Fibroblast of lung (primary cell): ENCODE data around the gene BTRC. TPM values are rescaled to one million over a fixed set of nuclear protein-coding genes. Genes with fewer than 3 reads are reported as not detected.
"Not testable (repeated sequence)": the region's sequence is repeated elsewhere in the genome, so short reads cannot be mapped to it uniquely, and the experiment has no call there.

ENCODE experiments used
- DNase-seq, 2 donors: peaks; one replicate each; pipeline versions ENCODE4 v3.0.0 to v3.0.0-alpha.2; 2010; ENCODE audit warnings: low read depth in 2 of 2
- H2AFZ ChIP-seq: 2 replicates; pipeline ENCODE4 v1.5.1; 2012; ENCODE audit warnings: low read length, control low read depth, inconsistent platforms
- H3K27ac ChIP-seq: 2 replicates; pipeline ENCODE4 v1.5.1; 2011; ENCODE audit warnings: low read length, control low read depth; ENCODE audit not compliant: insufficient read depth
- H3K27me3 ChIP-seq: 2 replicates; pipeline ENCODE4 v1.5.1; 2011; ENCODE audit warnings: mild to moderate bottlenecking, low read length; ENCODE audit not compliant: control insufficient read depth, insufficient read depth
- H3K36me3 ChIP-seq: 2 replicates; pipeline ENCODE4 v1.5.1; 2011; ENCODE audit warnings: low read length; ENCODE audit not compliant: control insufficient read depth, insufficient read depth
- H3K4me1 ChIP-seq: 2 replicates; pipeline ENCODE4 v1.5.1; 2011; ENCODE audit warnings: low read length; ENCODE audit not compliant: control insufficient read depth, insufficient read depth; ENCODE audit errors: extremely low read depth
- H3K4me2 ChIP-seq: 2 replicates; pipeline ENCODE4 v1.5.1; 2011; ENCODE audit warnings: low read length, control low read depth; ENCODE audit not compliant: insufficient read depth; ENCODE audit errors: extremely low read depth
- H3K4me3 ChIP-seq, 4 experiments: fragments of 200-600 bp in 1 of 4; sonication (generic) in 1 of 4; replicated peaks in 1 of 4; 2 replicates each; pipeline ENCODE4 v1.5.1; 2011 to 2016; ENCODE audit warnings: low read length in 4 of 4, low read depth in 3 of 4, mild to moderate bottlenecking in 3 of 4, control low read depth in 2 of 4, inconsistent platforms in 1 of 4, mixed read lengths in 1 of 4; ENCODE audit not compliant: insufficient read depth in 1 of 4; ENCODE audit errors: control extremely low read depth in 1 of 4
- H3K79me2 ChIP-seq: 2 replicates; pipeline ENCODE4 v1.5.1; 2012; ENCODE audit warnings: mild to moderate bottlenecking, low read length, inconsistent platforms; ENCODE audit not compliant: control insufficient read depth, insufficient read depth
- H3K9ac ChIP-seq: 2 replicates; pipeline ENCODE4 v1.5.1; 2011; ENCODE audit warnings: mild to moderate bottlenecking, low read length, control low read depth; ENCODE audit not compliant: insufficient read depth
- H3K9me3 ChIP-seq: 2 replicates; pipeline ENCODE4 v1.5.1; 2012; ENCODE audit warnings: low read depth, low read length; ENCODE audit not compliant: control insufficient read depth, insufficient read depth
- H4K20me1 ChIP-seq: 2 replicates; pipeline ENCODE4 v1.5.1; 2011; ENCODE audit warnings: low read length; ENCODE audit not compliant: control insufficient read depth, insufficient read depth; ENCODE audit errors: extremely low read depth
- EZH2 ChIP-seq: IDR thresholded peaks from 2 replicates; pipeline ENCODE4 v1.5.1; 2012; ENCODE audit warnings: low read length, control low read depth, mild to moderate bottlenecking; ENCODE audit errors: missing control alignments
- polyA plus RNA-seq, 2 donors: library from polyadenylated mRNA; depleted of rRNA in 1 of 2; stranded (reverse) in 1 of 2; unstranded in 1 of 2; fragments of >200 nt; gene quantifications; 2 replicates each; pipeline ENCODE4 v1.2.1, GENCODE V29; 2011 to 2012; ENCODE audit warnings: missing spikeins in 1 of 2
- total RNA-seq: library from RNA; depleted of rRNA; stranded (reverse); fragments of >200 nt; gene quantifications from 2 replicates; pipeline ENCODE4 v1.2.1, GENCODE V29; 2014
- TF ChIP-seq, protein P1 (sequence below), 2 donors: IDR thresholded peaks in 1 of 2; conservative IDR thresholded peaks in 1 of 2; 1 replicate in 1 of 2; 2 replicates in 1 of 2; pipeline ENCODE4 v1.5.1; 2011 to 2012; ENCODE audit warnings: low read length in 2 of 2, control low read depth in 1 of 2, inconsistent platforms in 1 of 2, low read depth in 1 of 2, mild to moderate bottlenecking in 1 of 2

The BTRC gene
- total and polyA plus RNA-seq, 2 donors (not counting 1 experiment from before 2014, with no cell fraction given) = 9.2 to 10.9 TPM

DNA sequence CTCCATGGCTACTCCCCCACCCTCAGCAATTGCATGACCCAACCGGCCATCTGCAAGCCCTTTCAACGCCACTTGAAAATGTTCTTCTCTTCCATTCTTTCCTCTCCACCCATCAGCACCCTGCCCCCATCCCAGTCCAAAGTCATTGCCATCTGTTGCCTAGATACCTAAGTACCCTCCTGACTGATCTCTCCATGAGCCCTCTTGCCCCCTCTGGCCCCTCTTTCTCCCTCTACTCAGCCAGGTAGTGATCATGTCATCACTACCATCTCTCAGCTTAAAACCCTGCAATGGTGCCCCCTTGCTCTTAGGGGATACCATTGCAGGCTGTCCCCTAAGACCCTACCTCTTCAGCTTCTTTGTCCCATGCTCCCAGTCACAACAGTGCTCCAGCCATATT, 30.5 kb upstream of the BTRC start:
- no peaks in the 10 kb centered on the region for H3K4me1 ChIP-seq
- no peak overlapping the region for H3K27ac ChIP-seq
- H4K20me1 ChIP-seq = no peaks in the 10 kb centered on the region
- no peak overlapping the region for H3K9ac ChIP-seq
- H3K4me2 ChIP-seq = no peak overlapping the region
- TF ChIP-seq, protein P1, sequence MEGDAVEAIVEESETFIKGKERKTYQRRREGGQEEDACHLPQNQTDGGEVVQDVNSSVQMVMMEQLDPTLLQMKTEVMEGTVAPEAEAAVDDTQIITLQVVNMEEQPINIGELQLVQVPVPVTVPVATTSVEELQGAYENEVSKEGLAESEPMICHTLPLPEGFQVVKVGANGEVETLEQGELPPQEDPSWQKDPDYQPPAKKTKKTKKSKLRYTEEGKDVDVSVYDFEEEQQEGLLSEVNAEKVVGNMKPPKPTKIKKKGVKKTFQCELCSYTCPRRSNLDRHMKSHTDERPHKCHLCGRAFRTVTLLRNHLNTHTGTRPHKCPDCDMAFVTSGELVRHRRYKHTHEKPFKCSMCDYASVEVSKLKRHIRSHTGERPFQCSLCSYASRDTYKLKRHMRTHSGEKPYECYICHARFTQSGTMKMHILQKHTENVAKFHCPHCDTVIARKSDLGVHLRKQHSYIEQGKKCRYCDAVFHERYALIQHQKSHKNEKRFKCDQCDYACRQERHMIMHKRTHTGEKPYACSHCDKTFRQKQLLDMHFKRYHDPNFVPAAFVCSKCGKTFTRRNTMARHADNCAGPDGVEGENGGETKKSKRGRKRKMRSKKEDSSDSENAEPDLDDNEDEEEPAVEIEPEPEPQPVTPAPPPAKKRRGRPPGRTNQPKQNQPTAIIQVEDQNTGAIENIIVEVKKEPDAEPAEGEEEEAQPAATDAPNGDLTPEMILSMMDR (conservative IDR thresholded peaks at IDR 0.05 in 1 of 2, IDR thresholded peaks at IDR 0.05 in 1 of 2; ENCODE audit: low read depth in 1 of 2, low read length in 2 of 2) = no peak
- TF ChIP-seq EZH2 = no peak
- no peak for DNase-seq
- no peak overlapping the region for H2AFZ ChIP-seq
- no peak overlapping the region for H3K4me3 ChIP-seq
- H3K79me2 ChIP-seq = no peaks in the 10 kb centered on the region
- H3K27me3 ChIP-seq = peaks cover 15% of the 10 kb centered on the region
- H3K9me3 ChIP-seq = no peaks in the 10 kb centered on the region
- H3K36me3 ChIP-seq = no peaks in the 10 kb centered on the region

DNA sequence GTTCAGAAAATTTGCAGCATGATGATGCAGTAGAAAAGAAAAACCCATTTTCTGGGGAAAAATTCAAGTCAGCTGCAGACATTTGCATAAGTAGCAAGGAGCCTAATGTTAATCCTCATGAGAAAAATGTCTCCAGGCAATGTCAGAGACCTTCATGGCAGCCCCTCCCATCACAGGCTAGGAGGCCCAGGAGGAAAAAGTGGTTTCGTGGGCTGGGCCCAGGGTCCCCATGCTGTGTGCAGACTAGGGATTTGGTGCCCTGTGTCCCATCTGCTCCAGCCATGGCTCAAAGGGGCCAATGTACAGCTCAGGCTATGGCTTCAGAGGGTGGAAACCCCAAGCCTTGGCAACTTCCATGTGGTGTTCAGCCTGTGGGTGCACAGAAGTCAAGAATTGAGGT, 26.5 kb upstream of the BTRC start:
- not testable (repeated sequence) for H2AFZ ChIP-seq, H3K36me3 ChIP-seq, H3K4me2 ChIP-seq, H3K79me2 ChIP-seq, H3K27ac ChIP-seq, H3K4me1 ChIP-seq, H4K20me1 ChIP-seq, H3K4me3 ChIP-seq, H3K9ac ChIP-seq, H3K9me3 ChIP-seq, DNase-seq
- H3K27me3 ChIP-seq = peaks cover 16% of the 10 kb centered on the region

DNA sequence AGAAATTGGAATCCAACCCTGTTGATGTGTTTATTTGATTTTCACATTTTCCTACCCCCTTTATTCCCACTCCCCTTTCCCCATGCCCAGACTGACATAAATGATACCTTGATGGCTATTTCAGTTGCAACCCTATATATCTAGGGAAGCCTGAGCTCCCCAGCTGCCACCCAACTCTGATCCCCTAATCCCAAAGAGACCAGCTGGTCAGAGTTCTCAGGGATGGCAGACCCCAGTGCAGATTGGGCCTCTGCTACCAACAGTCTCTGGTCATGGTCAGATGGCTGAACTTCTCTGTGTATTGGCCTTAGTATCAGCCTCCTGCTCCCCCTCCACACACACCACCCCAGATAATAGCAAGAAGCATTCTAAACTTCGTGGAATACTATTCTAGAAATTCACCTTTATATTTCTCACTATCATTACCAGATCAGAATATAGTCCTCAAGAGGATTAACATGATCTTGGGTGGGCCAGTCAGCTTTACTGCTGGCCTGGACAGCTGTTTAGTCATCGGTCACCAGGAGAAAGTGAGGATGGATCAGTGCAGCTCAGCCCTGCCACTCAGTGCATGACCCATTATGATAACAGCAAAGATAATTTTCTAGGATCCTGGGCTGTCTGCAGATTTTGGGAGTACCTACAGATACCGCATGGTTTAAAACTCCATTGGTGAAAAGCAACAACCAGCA, 24.5 kb upstream of the BTRC start:
- H3K4me3 ChIP-seq = no peak overlapping the region
- no peak for TF ChIP-seq EZH2
- TF ChIP-seq, protein P1 (conservative IDR thresholded peaks at IDR 0.05 in 1 of 2, IDR thresholded peaks at IDR 0.05 in 1 of 2; ENCODE audit: low read depth in 1 of 2, low read length in 2 of 2) = no peak
- H3K27me3 ChIP-seq = peaks cover 6% of the 10 kb centered on the region
- no peaks in the 10 kb centered on the region for H3K9me3 ChIP-seq
- no peak overlapping the region for H3K27ac ChIP-seq
- H3K4me1 ChIP-seq = no peaks in the 10 kb centered on the region
- no peaks in the 10 kb centered on the region for H3K79me2 ChIP-seq
- no peak overlapping the region for H3K4me2 ChIP-seq
- no peak overlapping the region for H2AFZ ChIP-seq
- H4K20me1 ChIP-seq = no peaks in the 10 kb centered on the region
- H3K9ac ChIP-seq = no peak overlapping the region
- H3K36me3 ChIP-seq = no peaks in the 10 kb centered on the region
- no peak for DNase-seq
